Measurements from ENCODE around the gene AAMP. TPM values are rescaled to one million over a fixed set of nuclear protein-coding genes. Genes with fewer than 3 reads are reported as not detected.

Gene AAMP
- total and polyA plus RNA-seq, 3 donors from 2014 or later = 112 to 177 (median 154) TPM

- peaks cover 27% of the 10 kb centered on the region for H3K4me1 ChIP-seq
- WGBS, 2 donors = 67 to 83% methylated on average over 7 of the region's 7 CpGs
- H3K27ac ChIP-seq = no peak overlapping the region
- TF ChIP-seq, protein P1, sequence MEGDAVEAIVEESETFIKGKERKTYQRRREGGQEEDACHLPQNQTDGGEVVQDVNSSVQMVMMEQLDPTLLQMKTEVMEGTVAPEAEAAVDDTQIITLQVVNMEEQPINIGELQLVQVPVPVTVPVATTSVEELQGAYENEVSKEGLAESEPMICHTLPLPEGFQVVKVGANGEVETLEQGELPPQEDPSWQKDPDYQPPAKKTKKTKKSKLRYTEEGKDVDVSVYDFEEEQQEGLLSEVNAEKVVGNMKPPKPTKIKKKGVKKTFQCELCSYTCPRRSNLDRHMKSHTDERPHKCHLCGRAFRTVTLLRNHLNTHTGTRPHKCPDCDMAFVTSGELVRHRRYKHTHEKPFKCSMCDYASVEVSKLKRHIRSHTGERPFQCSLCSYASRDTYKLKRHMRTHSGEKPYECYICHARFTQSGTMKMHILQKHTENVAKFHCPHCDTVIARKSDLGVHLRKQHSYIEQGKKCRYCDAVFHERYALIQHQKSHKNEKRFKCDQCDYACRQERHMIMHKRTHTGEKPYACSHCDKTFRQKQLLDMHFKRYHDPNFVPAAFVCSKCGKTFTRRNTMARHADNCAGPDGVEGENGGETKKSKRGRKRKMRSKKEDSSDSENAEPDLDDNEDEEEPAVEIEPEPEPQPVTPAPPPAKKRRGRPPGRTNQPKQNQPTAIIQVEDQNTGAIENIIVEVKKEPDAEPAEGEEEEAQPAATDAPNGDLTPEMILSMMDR (IDR thresholded peaks at IDR 0.05) = no peak
- no peak for TF ChIP-seq POLR2A (IDR thresholded peaks at IDR 0.05)
- intact Hi-C loops (cut with DNase I; ENCODE audit: low total_unique reads) = no loop called here
- no peaks in the 10 kb centered on the region for H3K27me3 ChIP-seq
- H3K36me3 ChIP-seq (ENCODE audit: low read depth, missing control alignments) = no peaks in the 10 kb centered on the region
- H3K9me3 ChIP-seq = no peaks in the 10 kb centered on the region
- no peak overlapping the region for H3K4me3 ChIP-seq
- DNase-seq = no peak
These were observed 25.1 kb upstream of the AAMP start for GRCh38 chr2:218295029-218295428.

GRCh38 chr2:218294430-218295022 is 24.6 kb upstream of the AAMP start:
- Histone ChIP-seq H3K4me1 (peaks cover 31% of the 10 kb centered on the region), H3K27ac (no peak overlapping the region), H3K36me3 (ENCODE audit: low read depth, missing control alignments) (no peaks in the 10 kb centered on the region), H3K9me3 (no peaks in the 10 kb centered on the region), H3K4me3 (no peak overlapping the region), H3K27me3 (no peaks in the 10 kb centered on the region)
- 88 to 91% methylated on average over 5 of the region's 5 CpGs for WGBS, 2 donors
- DNase-seq = no peak
- no peak for TF ChIP-seq POLR2A (IDR thresholded peaks at IDR 0.05)
- TF ChIP-seq, protein P1 (IDR thresholded peaks at IDR 0.05) = no peak
- intact Hi-C loops (cut with DNase I; ENCODE audit: low total_unique reads) = loop anchor here (5.0 kb wide), 1 partner anchor 103 kb away; the partner anchor contains the start of gene CTDSP1

- H3K27ac ChIP-seq = no peak overlapping the region
- TF ChIP-seq, protein P1 (IDR thresholded peaks at IDR 0.05) = no peak
- intact Hi-C loops (cut with DNase I; ENCODE audit: low total_unique reads) = loop anchor here (5.0 kb wide), 1 partner anchor 103 kb away; the partner anchor contains the start of gene CTDSP1
- H3K36me3 ChIP-seq (ENCODE audit: low read depth, missing control alignments) = no peaks in the 10 kb centered on the region
- H3K4me3 ChIP-seq = no peak overlapping the region
- no peaks in the 10 kb centered on the region for H3K27me3 ChIP-seq
- WGBS, 2 donors = 58 to 69% methylated on average over 5 of the region's 5 CpGs
- no peaks in the 10 kb centered on the region for H3K9me3 ChIP-seq
- H3K4me1 ChIP-seq = peaks cover 31% of the 10 kb centered on the region
- DNase-seq = no peak
These were observed 23.9 kb upstream of the AAMP start for GRCh38 chr2:218293715-218294429.

- TF ChIP-seq POLR2A (IDR thresholded peaks at IDR 0.05) = peak; percentile 62
- TF ChIP-seq, protein P1 (IDR thresholded peaks at IDR 0.05) = peak; percentile 87 to 93 (median 90)
- peak; percentile 85 for DNase-seq
- H3K27me3 ChIP-seq = no peaks in the 10 kb centered on the region
- H3K4me1 ChIP-seq = peaks cover 38% of the 10 kb centered on the region
- no peaks in the 10 kb centered on the region for H3K9me3 ChIP-seq
- H3K36me3 ChIP-seq (ENCODE audit: low read depth, missing control alignments) = no peaks in the 10 kb centered on the region
- WGBS, 2 donors = 4 to 20% methylated on average over 9 to 47 of the region's 63 CpGs
- intact Hi-C loops (cut with DNase I; ENCODE audit: low total_unique reads) = loop anchor here (5.0 kb wide), 1 partner anchor 105 kb away; the partner anchor contains the start of gene CTDSP1
- H3K27ac ChIP-seq = peak within 1 kb of the TSS; percentile 88 to 96
- H3K4me3 ChIP-seq = peak within 1 kb of the TSS; percentile 81 to 98
These were observed 22.4 kb upstream of the AAMP start, which contains the start of gene TMBIM1 for GRCh38 chr2:218292048-218293014. Gene TMBIM1 (minus strand): TSS chr2:218292503. CDS start chr2:218282141, 10,362 bp downstream.

Data from testis (tissue), 3 donors.